Measurements from ENCODE around the gene PMEPA1.
A peak's percentile ranks its signal among the peaks of the same experiment; 100 is the strongest.

The PMEPA1 gene

DNA sequence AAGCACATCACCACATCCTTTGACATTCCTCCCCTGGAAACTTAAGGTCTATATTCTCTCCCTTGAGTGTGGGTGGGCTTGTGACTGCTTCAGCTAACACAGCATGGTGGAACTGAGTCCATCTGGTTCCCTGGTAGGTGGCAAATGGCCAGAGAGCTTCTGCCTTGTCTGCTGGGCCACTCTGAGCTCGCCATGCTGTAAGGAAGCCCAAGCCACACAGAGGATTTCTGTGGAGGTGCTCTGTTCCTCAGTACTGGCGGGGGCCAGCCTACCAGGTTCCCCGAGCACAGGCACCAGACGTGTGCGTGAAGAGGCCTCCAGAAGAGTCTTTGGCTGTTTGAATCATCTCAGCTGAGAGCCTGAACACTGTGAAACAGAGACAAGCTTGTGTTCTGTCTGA, 41.6 kb upstream of the PMEPA1 start:
- TF ChIP-seq ZNF384 (IDR thresholded peaks at IDR 0.05): no peak
- TF ChIP-seq ARNT (IDR thresholded peaks at IDR 0.05): no peak
- TF ChIP-seq HDGF (IDR thresholded peaks at IDR 0.05; ENCODE audit: borderline replicate concordance): no peak
- no peak for TF ChIP-seq L3MBTL2 (conservative IDR thresholded peaks at IDR 0.05)
- no peak for TF ChIP-seq FOXA1 (IDR thresholded peaks at IDR 0.05)
- no peak for TF ChIP-seq BHLHE40 (IDR thresholded peaks at IDR 0.05; ENCODE audit: borderline replicate concordance)
- TF ChIP-seq, protein P1, sequence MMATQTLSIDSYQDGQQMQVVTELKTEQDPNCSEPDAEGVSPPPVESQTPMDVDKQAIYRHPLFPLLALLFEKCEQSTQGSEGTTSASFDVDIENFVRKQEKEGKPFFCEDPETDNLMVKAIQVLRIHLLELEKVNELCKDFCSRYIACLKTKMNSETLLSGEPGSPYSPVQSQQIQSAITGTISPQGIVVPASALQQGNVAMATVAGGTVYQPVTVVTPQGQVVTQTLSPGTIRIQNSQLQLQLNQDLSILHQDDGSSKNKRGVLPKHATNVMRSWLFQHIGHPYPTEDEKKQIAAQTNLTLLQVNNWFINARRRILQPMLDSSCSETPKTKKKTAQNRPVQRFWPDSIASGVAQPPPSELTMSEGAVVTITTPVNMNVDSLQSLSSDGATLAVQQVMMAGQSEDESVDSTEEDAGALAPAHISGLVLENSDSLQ (IDR thresholded peaks at IDR 0.05): no peak
- no peak for TF ChIP-seq ELF4 (IDR thresholded peaks at IDR 0.05)
- TF ChIP-seq SUZ12 (IDR thresholded peaks at IDR 0.05): no peak
- TF ChIP-seq FOXK2 (IDR thresholded peaks at IDR 0.05): no peak
- CTCF ChIA-PET: no interaction called here
- POLR2A ChIA-PET: no interaction called here
- DNase-seq (ENCODE audit: extremely low spot score): no peak

DNA sequence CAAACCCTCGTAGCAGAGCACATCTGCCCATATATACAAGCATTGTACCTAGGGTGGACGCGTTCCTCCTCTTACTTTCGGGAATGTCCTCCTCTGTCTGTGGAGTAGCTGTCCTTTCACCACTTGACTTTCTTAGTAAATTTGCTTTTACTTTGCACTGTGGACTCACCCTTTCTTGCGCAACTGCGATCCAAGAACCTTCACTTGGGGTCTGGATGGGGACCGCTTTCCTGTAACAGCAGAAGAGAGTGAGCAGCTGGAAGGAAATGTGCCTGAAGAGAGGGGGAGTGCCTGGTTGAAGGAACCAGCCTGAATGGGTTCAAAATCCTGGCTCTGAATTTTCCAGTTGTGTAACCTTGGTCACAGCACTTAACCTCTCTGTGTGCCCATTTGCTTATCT, 40.1 kb upstream of the PMEPA1 start:
- no peak for TF ChIP-seq HDGF (IDR thresholded peaks at IDR 0.05; ENCODE audit: borderline replicate concordance)
- TF ChIP-seq ARNT (IDR thresholded peaks at IDR 0.05): no peak
- no peak for TF ChIP-seq ELF4 (IDR thresholded peaks at IDR 0.05)
- TF ChIP-seq L3MBTL2 (conservative IDR thresholded peaks at IDR 0.05): no peak
- TF ChIP-seq, protein P1 (IDR thresholded peaks at IDR 0.05): no peak
- no peak for TF ChIP-seq FOXK2 (IDR thresholded peaks at IDR 0.05)
- no peak for TF ChIP-seq FOXM1 (IDR thresholded peaks at IDR 0.05; ENCODE audit: borderline replicate concordance)
- TF ChIP-seq NFRKB (IDR thresholded peaks at IDR 0.05): no peak
- no peak for TF ChIP-seq SP1 (IDR thresholded peaks at IDR 0.05)
- TF ChIP-seq ZNF384 (IDR thresholded peaks at IDR 0.05): no peak
- no peak for TF ChIP-seq BHLHE40 (IDR thresholded peaks at IDR 0.05; ENCODE audit: borderline replicate concordance)
- no peak for TF ChIP-seq FOXA1 (IDR thresholded peaks at IDR 0.05)
- ChIA-PET POLR2A (no interaction called here), CTCF (no interaction called here)
- DNase-seq (ENCODE audit: extremely low spot score): no peak

DNA sequence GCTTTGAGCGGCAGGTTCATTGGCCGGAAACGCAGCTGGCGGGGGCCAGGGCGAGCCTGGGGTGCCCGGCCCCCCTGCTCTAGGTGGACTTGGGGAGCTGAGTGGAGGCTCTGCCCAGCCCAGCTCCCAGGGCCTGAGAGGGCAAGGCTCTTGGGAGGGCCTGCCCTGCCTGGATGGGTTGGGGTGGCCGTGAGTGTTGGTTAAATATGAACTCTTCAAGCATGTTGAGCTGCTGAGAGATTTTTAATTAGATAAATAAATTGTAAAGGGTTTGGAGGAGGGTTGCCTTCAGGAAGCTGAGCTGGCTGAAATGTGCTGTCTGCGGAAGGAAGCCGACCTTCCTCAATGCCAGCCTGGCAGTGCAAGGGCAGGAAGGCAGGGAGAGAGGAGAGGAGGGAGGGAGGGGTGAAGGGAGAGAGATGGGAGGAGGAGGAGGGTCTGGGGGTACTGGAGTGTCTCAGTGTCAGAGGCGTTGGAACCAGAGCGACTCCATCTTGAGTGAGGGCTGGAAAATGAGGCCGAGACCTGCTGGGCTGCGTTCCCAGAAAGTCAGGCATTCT, 39.4 kb upstream of the PMEPA1 start:
- TF ChIP-seq ELF4 (IDR thresholded peaks at IDR 0.05) (no peak), LEF1 (IDR thresholded peaks at IDR 0.05; ENCODE audit: borderline replicate concordance) (no peak), L3MBTL2 (conservative IDR thresholded peaks at IDR 0.05) (no peak), SP1 (IDR thresholded peaks at IDR 0.05) (no peak)
- CTCF ChIA-PET: no interaction called here
- DNase-seq (ENCODE audit: extremely low spot score): no peak
- POLR2A ChIA-PET: no interaction called here

DNA sequence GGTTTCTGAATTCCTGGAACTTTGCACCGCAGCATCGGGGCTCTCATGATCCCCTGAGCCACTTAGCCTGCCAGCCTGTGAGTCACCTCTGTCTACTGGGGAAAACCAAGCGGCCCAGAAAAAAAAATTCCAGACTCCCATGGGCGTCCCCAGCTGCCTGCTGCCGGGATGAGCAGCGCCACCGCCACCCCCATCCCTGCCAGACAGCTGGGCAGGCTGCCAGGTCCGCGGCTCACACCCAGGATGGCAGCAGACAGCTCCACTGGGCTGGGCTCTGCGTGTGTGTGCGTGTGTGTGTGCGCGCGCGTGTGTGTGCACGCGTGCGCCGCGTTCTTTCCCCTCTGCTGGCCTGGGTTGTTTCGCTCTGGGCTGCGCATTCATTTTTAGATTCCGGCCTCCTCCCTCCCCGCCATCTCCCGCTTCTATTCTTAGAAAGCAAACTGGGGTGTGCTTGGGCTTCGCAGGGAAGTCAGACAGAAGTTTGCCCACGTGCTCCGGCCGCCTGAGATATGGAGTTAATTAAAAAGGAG, 38.9 kb upstream of the PMEPA1 start:
- ChIA-PET CTCF (no interaction called here), POLR2A (interaction anchor here (0.7 kb wide), 1 partner anchor 119 kb away, joined by 3 read pairs; no protein-coding TSS in a partner anchor)
- no peak for TF ChIP-seq SUZ12 (IDR thresholded peaks at IDR 0.05)
- peak; percentile 47; the same call in 1 of the 2 replicates for TF ChIP-seq L3MBTL2 (conservative IDR thresholded peaks at IDR 0.05)
- no peak for TF ChIP-seq ELF4 (IDR thresholded peaks at IDR 0.05)
- TF ChIP-seq, protein P1 (IDR thresholded peaks at IDR 0.05): no peak
- TF ChIP-seq LEF1 (IDR thresholded peaks at IDR 0.05; ENCODE audit: borderline replicate concordance): no peak
- DNase-seq (ENCODE audit: extremely low spot score): peak; percentile 31

DNA sequence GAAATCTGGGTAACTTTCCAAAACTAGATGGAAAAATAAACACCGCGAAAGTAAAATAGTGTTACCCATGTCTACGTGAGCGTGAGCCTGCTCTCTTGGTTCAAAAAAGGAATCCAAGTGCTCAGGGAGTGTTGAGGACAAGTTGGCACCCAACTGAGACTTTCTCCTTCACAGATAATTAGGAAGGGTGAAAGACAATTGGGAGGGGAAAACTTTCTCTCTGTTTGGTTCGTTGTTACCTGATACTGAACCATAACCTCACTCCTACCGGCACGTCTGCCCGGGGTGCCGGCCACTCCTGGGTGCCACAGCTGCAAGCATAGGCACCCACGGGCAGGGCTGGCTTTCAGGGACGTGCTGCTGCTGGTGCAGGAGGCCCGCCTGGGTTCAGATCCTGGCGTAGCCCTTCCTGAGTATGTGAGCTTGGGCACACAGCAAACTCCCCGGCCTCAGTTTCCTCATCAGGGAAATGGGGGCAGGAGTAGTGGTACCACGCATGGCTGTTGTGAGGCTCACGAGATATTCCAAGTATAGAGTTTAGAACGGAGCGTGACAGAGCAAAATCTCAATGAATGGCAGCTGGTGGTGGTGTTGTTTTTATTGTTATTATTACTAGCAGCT, 38.2 kb upstream of the PMEPA1 start:
- CTCF ChIA-PET: no interaction called here
- DNase-seq (ENCODE audit: extremely low spot score): no peak
- POLR2A ChIA-PET: interaction anchor here (0.7 kb wide), 1 partner anchor 118 kb away, joined by 3 read pairs; no protein-coding TSS in a partner anchor
- no peak for TF ChIP-seq TARDBP (IDR thresholded peaks at IDR 0.05)
- TF ChIP-seq LEF1 (IDR thresholded peaks at IDR 0.05; ENCODE audit: borderline replicate concordance): no peak
- no peak for TF ChIP-seq FOXA1 (IDR thresholded peaks at IDR 0.05)
- TF ChIP-seq CTBP1 (IDR thresholded peaks at IDR 0.05; ENCODE audit: borderline replicate concordance): no peak
- no peak for TF ChIP-seq FOXK2 (IDR thresholded peaks at IDR 0.05)
- TF ChIP-seq, protein P1 (IDR thresholded peaks at IDR 0.05): no peak
- no peak for TF ChIP-seq SUZ12 (IDR thresholded peaks at IDR 0.05)
- TF ChIP-seq HDGF (IDR thresholded peaks at IDR 0.05; ENCODE audit: borderline replicate concordance): no peak
- TF ChIP-seq ZNF384 (IDR thresholded peaks at IDR 0.05): no peak
- TF ChIP-seq BHLHE40 (IDR thresholded peaks at IDR 0.05; ENCODE audit: borderline replicate concordance): no peak

DNA sequence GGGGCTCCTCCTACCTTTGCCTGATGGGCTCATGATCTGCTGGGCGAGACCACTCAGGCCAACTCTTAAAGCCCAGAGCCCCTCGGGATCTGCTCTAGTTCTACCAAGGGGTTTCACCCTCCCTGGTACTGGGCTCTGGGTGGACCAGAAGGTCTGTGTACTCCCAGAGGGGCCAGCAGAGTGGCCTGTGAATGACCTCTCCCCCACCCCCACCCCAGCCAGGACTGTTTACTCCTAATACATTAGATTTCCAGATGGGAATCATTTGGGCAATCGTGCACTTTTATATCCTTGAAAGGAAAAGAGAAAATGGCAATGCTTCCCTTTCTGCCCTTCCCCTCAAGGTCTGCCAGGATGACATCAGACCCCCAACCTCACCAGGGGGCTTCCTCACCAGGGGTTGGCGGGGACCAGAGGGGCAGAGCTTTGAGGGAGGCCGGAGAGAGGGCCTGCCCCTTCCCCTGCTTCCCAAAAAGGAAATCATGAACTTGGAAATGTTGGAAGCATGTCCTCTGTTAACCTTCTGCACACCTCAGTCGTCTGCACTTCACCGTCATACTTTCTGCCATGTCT, 37.1 kb upstream of the PMEPA1 start:
- TF ChIP-seq NFRKB (IDR thresholded peaks at IDR 0.05) (no peak), ARNT (IDR thresholded peaks at IDR 0.05) (no peak), ELF4 (IDR thresholded peaks at IDR 0.05) (no peak), SP1 (IDR thresholded peaks at IDR 0.05) (no peak), SUZ12 (IDR thresholded peaks at IDR 0.05) (no peak), LEF1 (IDR thresholded peaks at IDR 0.05; ENCODE audit: borderline replicate concordance) (no peak), ZNF384 (IDR thresholded peaks at IDR 0.05) (no peak)
- TF ChIP-seq, protein P1 (IDR thresholded peaks at IDR 0.05): no peak
- DNase-seq (ENCODE audit: extremely low spot score): no peak
- POLR2A ChIA-PET: no interaction called here
- CTCF ChIA-PET: no interaction called here

All from HEK293T (cell line).